ENCODE data around the gene ADD1.

The ADD1 gene

DNA sequence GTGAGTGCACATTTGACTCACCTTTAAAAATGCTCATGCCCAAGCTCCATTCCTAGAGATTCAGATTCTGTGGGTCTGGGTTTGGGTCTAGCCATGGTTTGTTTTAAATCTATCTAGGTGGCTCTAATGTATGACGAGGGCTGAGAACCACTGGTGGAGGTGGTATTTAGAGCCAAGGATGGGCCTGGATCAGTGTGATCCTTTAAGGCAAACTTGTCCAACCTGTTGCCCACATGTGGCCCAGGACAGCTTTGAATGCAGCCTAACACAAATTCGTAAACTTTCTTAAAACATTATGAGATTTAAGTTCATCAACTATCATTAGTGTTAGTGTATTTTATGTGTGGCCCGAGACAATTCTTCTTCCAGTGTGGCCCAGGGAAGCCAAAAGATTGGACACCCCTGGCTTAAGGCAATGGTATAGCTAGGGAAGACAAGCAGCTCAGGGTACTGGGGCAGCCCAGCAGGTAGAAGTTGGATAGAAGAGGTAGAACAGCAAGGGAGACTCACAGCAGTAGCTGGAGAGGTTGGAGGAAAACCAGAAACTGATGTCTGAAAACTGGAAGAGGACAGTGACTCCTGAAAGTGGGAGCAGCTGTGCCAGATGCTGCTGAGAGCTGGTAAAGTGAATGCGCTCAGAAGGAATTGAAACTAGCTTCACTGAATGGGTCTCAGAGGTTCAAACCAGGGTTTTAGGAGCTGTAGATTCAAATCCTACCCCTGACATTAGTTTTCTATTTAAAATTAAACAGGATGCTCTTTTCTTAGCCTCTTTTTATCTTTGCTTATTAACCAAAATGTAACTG, 18.2 kb downstream of the ADD1 start:
- DNase-seq, result no peak

DNA sequence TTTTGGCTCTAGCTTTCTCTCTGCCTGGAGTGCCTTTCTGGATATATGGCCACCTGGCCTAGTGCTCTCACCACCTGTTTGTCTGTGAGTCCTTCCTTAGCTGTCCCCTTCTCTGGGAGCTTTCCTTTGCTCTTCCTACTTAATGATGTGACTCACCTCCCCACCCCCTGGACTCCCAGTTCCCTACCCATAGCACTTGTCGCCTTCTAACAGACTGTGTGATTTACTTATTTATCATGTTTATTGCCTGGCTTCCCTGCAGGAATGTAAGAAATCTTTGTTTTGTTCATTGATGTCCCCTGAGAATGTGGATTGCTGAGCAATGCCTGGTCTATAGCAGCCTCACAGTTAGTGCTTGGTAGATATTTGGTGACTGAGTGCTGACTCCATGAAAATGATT, 18.9 kb downstream of the ADD1 start:
- no peak for DNase-seq

DNA sequence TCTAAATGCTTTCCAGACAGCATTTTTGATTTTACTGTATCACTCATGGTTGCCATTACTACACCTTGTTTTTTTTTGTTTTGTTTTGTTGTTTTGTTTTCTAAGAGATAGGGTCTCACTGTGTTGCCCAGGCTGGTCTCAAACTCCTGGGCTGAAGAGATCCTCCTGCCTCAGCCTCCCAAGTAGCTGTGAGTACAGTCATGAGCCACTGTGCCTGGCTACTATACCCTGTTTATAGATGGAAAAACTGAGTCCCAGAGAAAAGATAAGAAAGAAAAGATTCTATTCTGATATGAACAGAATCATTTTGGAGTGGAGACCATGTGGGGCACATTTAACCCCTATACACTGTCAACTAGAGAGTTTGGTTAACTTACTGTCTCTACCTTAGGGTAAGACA, 20.0 kb downstream of the ADD1 start:
- DNase-seq, result no peak

DNA sequence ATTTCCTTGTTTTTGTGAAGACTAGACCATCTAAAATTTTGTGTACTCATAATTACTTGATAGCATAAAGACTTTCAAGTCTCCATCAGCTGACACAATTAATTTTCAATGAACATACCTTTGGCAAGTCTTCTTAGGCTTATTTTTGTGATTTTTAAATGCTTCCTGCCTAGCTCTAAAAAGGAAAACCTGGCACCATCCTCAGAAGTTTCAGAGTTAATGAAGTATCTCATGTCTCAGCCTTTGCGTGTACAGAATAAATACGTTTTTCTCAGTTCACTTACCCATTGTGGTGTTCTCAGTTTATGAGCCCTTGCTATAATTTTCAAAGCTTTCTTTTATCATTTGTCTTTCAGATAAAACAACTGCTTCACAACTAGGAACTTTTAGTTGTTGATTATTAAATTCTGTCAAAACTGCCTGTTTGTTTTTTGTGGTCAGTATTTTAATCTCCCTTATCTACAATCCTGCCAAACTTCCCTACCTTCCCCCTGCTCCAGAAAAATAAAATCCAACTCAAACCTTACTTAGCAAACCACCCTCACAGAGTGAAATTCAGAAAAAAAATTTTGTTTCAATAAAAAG, 21.6 kb downstream of the ADD1 start:
- DNase-seq, result no peak

DNA sequence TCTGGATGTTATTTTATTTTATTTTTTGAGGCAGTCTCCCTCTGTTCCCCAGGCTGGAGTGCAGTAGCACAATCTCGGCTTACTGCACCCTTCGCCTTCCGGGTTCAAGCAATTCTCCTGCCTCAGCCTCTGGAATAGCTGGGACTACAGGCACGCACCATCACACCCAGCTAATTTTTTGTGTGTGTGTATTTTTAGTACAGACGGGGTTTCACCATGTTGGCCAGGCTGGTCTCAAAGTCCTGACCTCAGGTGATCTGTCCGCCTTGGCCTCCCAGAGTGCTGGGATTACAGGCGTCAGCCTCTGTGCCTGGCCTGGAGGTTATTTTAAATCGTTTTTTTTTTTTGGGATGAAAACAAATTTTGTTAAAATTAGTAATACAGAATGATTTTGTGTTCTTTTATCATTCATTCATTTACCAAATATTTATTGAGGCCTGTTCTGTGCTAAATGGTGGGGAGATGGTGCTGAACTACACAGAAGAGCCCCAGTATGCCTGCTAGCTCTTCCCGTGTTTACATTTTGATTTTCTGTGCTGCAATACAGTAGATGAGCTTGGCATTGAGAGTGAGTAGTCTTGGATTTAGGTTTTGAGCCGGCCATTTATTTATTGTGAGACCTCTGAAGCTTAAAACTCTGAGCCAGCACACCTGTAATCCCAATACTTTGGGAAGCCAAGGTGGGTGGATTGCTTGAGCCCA, 22.7 kb downstream of the ADD1 start:
- no peak for DNase-seq

DNA sequence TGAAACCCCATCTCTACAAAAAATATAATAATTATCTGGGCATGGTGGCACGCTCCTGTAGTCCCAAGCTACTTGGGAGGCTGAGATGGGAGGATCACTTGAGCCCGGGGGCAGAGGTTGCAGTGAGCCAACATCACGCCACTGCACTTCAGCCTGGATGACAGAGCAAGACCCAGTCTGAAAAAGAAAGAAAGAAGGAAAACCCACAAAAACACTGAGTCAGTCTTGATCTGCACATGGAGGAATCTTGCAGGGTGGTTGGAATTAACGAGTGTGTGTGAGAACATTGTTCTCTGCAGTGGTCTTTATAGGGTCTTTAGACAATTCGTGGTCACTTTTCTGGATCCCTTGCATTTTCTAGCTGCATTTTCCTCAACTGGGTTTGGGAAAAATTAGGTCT, 23.2 kb downstream of the ADD1 start:
- DNase-seq, result no peak

DNA sequence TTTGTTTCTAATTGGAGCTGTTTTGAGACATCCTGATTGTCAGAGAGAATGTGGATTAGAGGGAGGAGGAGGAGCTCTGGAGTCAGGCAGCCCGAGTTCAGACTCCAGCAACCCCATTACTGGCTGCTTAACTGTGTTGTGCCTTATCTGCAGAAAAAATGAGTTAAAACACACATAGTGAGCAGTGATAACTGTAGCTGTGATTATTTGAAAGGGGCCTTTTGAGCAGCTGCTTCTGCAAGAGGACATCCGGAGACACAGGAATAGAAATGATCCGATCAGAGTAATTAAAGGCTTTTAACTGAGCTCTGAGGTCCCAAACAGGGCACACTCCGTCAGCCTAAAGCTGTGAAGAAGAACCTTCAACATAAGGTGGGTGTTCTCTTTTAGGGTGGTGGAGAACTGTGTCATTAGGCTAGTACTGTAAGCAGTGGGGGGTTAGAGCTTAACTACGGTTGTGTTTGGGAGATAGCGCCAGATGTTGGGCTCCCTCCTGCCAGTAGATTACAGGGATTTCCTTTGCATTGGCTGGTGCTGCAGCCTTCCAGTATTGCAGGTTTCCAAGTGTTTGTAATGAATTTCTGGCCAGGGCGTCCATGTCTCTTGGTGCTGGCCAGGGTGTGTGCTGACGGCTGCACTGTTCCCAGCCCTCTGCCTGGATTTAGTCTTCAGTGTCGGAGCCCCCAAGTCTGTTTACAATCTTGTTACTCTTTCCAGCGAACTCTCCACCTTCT, 24.3 kb downstream of the ADD1 start:
- DNase-seq, result no peak

DNA sequence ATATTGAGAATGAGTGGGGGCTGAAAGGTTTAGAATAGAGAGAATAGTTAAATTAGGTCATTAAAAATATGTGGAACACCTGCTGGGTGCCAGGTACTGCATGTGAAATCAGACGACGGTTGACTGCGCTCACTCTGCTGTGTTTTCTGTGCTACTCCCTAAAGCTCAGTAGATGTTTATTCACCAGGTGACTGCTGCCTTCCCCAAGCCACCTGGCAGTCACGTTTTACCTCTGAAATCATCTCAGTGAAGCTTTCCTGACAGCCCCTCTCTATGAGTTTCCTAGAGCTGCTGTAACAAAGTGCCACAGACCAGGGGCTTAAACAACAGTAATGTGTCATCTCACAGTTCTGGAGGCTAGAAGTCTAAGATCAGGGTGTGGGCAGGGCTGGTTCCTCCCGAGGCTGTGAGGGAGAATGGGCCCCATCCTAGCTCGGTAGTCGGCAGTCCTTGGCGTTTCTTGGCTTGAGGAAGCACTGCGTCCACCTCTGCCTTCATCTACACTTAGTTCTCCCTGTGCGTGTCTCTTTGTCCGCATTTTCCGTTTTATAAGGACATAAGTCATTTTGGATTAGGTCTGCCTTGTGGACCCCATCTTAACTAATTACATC, 25.3 kb downstream of the ADD1 start:
- DNase-seq, result no peak

DNA sequence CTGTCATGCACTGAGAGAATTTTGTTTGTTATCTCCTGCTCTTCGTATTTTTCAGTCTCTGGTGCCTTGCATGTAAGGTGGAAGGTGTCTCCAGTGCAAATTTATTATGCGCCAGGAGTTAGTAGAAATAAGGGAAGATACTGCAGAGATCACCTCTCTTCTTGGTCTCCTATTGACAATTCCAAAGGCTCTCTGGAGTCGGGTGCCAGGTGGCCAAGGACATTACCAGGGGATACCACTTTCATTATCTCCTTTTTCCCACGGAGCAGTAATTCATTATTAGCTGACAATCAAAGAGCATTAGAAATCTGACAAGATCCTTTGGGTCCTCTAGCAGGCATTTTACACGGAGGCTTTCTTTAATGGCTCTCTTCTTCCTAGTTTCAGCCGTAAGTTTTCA, 26.0 kb downstream of the ADD1 start:
- DNase-seq, result no peak

DNA sequence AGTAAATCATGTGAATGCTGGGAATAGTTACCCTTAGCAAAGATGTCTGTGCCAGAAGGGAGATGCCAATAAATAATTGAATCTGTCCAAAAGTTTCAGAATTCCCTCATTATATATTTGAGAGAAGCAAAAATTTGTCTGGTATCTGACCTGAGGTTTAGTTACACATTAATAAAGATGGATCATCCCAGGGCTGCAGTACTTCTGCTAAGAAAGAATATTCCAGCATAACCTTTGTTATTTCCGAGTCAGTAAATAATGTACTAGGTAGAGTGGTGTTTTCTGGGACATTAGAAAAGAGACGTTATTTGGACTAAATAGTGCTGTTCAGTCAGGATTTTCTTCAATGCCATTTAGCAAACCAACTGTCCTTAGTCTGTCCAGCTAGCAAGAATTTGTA, 26.4 kb downstream of the ADD1 start:
- DNase-seq, result no peak

DNA sequence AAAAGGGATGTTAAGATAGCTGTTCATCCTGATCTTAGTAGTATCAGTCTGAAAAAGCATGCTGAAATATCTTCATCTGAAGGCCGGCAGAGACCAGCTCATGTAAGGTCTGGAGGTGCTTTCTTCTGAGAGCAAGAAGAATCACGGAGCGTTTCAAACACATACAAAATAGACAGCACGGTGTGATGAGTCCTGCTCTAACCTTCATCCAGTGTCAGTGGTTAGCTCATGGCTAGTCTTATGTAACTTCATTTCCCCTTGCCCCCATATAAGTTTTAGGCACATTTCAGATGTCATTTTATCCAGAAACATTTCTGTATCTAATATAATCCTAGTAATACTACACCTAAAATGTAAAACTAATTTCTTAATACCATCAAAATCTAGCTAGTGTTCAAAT, 27.8 kb downstream of the ADD1 start:
- no peak for DNase-seq

DNA sequence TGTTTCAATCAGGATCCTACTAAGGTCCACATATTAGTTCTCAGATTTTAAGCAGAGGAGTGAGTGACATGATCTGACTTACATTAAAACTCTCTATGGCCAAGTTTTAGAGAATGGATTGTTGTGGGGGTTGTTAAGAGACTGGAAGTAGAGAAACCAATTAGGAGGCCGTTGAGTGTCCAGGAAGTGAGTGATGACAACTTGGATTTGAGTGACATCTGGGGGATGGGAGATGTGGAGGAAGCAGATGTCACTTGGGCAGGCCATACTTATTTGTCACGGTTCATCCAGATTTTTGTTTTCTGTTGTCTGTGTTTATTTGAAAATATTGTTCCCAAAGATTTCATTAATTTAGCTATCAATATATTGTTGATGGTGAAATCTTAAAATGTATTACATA, 28.3 kb downstream of the ADD1 start:
- DNase-seq, result no peak

DNA sequence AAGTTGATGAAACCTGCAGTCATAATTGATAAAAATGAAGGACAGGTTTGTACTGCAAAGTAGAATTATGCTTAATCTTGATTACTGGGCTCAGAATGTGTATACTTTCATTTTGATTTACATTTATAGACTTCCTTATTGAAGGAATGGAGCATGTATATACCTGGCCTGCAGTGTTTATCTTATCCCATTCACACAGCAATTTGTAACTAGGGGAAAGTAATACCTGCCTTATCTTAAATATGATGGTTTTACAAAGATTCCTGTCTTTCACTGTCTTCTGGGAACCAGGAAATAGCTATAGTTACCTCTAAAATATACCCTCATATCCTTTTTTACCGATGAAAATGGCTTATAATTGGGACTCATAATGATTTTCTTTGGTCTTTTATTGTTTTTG, 29.7 kb downstream of the ADD1 start:
- DNase-seq, result no peak

DNA sequence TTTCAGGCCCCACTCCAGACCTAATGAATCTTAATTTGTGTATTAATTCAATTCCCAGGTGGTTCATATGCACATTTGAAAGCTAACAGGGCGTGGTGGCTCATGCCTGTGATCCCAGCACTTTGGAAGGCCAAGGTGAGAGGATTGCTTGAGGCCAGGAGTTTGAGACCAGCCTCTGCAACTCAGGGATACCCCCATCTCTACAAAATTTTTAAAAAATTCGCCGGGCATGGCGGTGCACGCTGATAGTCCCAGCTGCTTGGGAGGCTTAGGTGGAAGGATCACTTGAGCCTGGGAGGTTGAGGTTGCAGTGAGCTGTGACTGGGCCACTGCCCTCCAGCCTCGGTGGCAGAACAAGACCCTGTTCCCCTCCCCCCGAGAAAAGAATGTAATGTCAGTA, 31.2 kb downstream of the ADD1 start:
- no peak for DNase-seq

DNA sequence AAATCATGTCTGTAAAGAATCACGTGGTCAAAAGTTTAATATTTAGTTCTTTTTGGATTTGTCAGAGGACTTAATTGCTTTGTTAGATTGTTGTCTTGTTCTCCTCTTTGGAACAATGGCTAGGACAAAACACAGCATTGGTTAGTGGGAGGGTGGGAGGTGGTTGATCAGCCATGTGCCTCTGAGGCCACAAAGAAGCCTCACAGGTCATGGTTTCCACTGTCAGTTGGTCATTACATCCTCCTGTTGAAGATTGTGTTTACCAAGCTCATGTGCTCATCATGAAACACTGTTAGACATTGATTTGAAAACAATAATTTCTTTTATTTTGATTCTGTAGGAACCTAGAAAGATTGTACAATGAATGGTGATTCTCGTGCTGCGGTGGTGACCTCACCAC, 31.9 kb downstream of the ADD1 start:
- DNase-seq, result no peak

DNA sequence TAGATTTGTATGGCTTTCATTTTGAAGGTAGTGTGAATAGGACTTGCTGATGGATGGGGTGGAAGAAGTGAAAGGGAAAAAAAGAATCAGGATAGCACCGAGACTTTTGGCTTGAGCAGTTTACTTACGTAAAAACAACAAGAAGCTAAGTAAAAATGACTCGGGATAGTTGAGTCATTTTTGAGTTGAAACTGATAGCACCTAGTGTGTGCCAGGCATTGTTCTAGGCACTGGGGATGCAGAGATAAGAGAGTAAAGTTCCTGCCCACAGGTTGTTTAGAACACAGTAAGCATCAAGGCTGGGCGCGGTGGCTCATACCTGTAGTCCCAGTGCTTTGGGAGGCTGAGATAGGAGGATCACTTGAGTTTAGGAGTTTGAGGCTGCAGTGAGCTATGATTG, 34.7 kb downstream of the ADD1 start:
- no peak for DNase-seq

DNA sequence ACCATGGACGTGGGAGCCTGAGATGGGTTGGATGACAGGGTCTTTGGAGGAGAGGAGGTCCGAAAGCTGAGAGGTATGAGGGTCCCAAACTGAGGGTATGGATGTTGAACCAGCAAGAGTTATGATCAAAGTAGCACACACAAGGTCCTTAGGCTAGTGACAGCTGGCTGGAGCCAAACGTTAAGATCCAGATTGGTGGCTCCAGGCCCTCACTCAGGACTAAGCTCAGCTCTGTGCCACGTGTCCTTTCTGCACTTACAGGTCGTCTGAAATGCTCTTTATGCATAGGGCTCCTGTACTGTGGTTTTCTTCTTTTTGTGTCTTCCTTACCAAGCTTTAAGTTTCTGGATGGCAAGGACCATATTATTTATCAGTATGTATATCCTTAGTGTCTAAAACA, 35.4 kb downstream of the ADD1 start:
- no peak for DNase-seq

DNA sequence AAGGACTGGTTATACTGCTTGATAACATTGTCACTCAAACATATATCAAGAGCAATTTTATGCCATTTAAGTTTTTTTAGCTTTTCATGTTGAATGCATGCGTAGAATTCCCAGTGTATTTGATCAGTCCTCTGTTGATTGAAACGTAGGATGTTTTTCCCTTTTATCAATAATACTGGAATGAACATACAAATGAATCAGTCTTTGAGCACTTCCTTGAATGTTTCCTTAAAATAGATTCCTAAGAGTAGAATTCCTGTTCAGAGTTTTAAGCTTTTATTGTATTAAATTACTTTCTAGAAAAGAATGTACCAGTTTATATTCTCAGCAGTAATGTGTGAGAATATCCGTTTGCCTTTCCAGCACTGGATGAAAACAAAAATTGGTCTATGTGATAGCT, 37.8 kb downstream of the ADD1 start:
- DNase-seq, result no peak

DNA sequence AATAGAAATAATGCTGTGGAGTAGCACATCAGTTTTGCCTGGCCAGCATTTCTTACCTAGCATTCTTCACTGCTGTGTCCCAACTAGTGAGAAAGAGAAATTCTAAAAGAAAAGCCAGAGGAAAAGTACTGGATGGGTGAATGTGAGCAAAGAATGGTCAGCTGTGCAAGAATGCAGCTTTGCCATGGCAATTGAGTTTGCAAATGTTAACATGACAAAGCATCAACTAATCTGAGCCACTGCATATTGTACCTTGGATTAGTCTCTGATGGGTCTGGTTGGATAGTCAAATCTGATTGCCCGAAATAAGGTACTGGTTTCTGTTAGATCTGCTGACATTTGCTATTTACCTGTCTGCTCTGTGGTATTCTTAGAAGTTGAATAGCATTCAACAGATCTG, 38.7 kb downstream of the ADD1 start:
- no peak for DNase-seq

DNA sequence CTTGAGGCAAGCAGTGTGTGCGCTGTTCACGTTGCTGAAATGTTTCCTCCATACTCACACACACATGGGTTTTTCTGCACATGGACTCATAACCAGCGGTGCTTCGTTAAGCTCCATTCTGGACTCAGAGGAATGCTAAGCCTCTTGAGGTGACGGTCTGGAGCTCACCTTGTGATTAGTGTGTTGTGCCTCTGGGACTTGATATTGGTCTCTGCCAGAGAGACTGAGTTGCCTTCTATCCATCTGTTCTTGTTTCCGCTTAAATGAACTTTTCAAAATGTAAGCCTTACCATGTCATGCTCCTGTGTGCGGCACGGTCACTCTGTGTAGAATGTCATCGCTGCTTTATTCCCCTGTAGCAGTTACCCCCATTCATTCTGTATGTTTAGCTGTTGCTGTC, 42.5 kb downstream of the ADD1 start:
- DNase-seq, result no peak

DNA sequence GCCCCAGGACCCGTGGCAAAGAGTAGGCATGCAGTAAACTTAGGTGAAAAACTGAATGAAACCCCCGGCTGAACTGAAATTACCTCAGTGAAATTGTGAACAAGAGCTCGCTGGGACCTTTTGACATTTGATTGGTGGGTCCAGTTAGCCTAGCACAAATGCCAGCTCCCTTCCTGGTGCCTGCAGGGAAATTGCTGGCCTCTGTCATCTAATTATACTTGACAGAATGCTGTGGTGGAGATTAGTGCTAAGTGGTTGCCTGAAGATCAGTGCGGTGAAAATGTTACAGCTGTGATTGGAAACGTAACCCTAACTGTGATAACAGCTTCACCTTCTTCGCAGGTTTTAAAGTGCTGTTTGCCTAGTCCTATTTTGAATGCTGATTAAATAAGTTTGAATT, 43.0 kb downstream of the ADD1 start:
- DNase-seq, result no peak

DNA sequence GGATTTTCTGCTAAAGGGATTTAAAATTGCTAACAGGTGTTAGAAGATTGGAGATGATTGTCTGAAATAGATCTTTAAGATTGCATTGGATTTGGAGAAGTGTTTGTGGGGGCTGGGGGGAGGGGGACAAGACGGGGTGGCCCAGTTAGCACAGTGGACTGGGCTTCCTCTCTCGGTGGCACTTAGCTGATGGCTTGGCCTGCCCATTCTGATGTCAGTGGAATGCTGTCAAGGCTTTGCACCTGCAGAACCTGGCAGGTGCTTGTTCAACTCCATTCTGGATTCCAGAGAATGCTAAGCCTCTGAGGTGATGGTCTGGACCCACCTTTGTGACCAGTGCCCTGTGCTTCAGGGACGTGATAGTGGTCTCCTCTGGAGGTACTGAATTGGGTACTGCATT, 43.7 kb downstream of the ADD1 start:
- no peak for DNase-seq

DNA sequence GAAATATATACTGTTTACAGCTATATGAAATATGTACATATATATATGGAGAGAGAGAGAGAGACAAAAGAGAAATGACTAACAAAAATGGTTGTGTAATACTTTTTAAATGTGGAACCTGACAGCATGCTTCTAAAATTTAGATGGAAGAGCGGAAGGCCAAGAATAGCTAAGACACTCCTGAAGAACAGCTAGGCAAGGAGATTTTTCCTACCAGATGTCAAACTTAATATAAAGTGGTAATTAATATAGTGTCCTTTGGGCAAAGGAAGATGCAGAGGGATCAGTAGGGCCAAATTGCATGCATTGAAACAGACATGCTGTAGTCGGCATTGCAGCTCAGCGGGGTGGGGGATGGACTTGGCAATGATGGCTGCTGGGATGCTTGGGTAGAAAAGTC, 45.2 kb downstream of the ADD1 start:
- DNase-seq, result no peak
